ENCODE measurements around the gene SPATA21.

DNA sequence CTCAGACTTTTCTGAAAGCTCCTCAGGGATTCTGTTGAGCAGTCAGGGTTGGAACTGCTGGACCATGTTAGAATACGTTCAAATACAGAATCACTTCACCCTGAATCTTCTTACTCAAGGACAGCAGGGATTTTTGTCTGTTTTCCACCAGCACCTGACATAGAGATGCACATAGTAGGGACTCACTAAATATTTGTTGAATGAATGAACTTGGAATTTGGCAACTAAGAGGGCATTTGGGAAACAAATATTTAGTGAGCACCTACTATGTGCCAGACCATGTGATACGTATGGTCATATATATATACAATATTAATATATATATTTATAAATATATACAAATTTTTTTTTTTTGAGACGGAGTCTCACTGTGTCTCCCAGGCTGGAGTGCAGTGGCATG is 80.4 kb downstream of the SPATA21 start:
- TF ChIP-seq, protein P1, sequence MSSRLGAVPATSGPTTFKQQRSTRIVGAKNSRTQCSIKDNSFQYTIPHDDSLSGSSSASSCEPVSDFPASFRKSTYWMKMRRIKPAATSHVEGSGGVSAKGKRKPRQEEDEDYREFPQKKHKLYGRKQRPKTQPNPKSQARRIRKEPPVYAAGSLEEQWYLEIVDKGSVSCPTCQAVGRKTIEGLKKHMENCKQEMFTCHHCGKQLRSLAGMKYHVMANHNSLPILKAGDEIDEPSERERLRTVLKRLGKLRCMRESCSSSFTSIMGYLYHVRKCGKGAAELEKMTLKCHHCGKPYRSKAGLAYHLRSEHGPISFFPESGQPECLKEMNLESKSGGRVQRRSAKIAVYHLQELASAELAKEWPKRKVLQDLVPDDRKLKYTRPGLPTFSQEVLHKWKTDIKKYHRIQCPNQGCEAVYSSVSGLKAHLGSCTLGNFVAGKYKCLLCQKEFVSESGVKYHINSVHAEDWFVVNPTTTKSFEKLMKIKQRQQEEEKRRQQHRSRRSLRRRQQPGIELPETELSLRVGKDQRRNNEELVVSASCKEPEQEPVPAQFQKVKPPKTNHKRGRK (CRISPR knock-in tag; IDR thresholded peaks at IDR 0.05; ENCODE audit: borderline replicate concordance) = no peak
- TF ChIP-seq, protein P2, sequence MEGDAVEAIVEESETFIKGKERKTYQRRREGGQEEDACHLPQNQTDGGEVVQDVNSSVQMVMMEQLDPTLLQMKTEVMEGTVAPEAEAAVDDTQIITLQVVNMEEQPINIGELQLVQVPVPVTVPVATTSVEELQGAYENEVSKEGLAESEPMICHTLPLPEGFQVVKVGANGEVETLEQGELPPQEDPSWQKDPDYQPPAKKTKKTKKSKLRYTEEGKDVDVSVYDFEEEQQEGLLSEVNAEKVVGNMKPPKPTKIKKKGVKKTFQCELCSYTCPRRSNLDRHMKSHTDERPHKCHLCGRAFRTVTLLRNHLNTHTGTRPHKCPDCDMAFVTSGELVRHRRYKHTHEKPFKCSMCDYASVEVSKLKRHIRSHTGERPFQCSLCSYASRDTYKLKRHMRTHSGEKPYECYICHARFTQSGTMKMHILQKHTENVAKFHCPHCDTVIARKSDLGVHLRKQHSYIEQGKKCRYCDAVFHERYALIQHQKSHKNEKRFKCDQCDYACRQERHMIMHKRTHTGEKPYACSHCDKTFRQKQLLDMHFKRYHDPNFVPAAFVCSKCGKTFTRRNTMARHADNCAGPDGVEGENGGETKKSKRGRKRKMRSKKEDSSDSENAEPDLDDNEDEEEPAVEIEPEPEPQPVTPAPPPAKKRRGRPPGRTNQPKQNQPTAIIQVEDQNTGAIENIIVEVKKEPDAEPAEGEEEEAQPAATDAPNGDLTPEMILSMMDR (IDR thresholded peaks at IDR 0.05) = no peak
- no peak for TF ChIP-seq SP1 (CRISPR knock-in tag; conservative IDR thresholded peaks at IDR 0.05)
- TF ChIP-seq, protein P3, sequence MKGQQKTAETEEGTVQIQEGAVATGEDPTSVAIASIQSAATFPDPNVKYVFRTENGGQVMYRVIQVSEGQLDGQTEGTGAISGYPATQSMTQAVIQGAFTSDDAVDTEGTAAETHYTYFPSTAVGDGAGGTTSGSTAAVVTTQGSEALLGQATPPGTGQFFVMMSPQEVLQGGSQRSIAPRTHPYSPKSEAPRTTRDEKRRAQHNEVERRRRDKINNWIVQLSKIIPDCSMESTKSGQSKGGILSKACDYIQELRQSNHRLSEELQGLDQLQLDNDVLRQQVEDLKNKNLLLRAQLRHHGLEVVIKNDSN (CRISPR knock-in tag; IDR thresholded peaks at IDR 0.05) = no peak
- TF ChIP-seq, protein P4, sequence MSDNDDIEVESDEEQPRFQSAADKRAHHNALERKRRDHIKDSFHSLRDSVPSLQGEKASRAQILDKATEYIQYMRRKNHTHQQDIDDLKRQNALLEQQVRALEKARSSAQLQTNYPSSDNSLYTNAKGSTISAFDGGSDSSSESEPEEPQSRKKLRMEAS (CRISPR knock-in tag; IDR thresholded peaks at IDR 0.05) = no peak
- TF ChIP-seq ZNF263 (CRISPR knock-in tag; IDR thresholded peaks at IDR 0.05; ENCODE audit: low read depth) = no peak
- TF ChIP-seq, protein P5, sequence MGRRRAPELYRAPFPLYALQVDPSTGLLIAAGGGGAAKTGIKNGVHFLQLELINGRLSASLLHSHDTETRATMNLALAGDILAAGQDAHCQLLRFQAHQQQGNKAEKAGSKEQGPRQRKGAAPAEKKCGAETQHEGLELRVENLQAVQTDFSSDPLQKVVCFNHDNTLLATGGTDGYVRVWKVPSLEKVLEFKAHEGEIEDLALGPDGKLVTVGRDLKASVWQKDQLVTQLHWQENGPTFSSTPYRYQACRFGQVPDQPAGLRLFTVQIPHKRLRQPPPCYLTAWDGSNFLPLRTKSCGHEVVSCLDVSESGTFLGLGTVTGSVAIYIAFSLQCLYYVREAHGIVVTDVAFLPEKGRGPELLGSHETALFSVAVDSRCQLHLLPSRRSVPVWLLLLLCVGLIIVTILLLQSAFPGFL (CRISPR knock-in tag; IDR thresholded peaks at IDR 0.05; ENCODE audit: borderline replicate concordance) = no peak
- TF ChIP-seq FOXP1 (CRISPR knock-in tag; IDR thresholded peaks at IDR 0.05; ENCODE audit: borderline replicate concordance) = no peak

Data from WTC11 (cell line).